HG03196 (cell line): ENCODE results near the gene TRAPPC4.
"Not testable (repeated sequence)": the region's sequence is repeated elsewhere in the genome, so short reads cannot be mapped to it uniquely, and the experiment has no call there.

ENCODE experiments used
- ATAC-seq: cut with Tn5 transposase; IDR thresholded peaks from one replicate; pipeline ENCODE4 v1.9.1; 2021; ENCODE audit not compliant: unreplicated experiment

Gene TRAPPC4

GRCh38 chr11:119030329-119031047, 11.9 kb downstream of the TRAPPC4 start, which contains the start of gene SLC37A4:
Gene SLC37A4 (minus strand): TSS chr11:119030877.
- ATAC-seq = peak; percentile 90

- no peak for ATAC-seq
Measured at GRCh38 chr11:119031912-119032280, 13.3 kb downstream of the TRAPPC4 start.

DNA sequence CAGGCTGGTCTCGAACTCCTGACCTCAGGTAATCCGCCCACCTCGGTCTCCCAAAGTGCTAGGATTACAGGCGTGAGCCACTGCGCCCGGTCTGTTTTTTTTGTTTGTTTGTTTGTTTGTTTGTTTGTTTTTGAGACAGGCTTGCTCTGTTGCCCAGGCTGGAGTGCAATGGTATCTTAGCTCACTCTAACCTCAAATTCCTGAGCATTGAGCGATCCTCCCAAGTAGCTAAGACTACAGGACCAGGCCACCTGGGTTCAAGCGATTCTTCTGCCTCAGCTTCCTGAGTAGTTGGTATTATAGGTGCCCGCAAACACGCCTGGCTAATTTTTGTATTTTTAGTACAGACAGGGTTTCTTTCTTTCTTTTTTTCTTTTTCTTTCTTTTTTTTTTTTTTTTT, 14.9 kb downstream of the TRAPPC4 start:
- ATAC-seq = not testable (repeated sequence)

DNA sequence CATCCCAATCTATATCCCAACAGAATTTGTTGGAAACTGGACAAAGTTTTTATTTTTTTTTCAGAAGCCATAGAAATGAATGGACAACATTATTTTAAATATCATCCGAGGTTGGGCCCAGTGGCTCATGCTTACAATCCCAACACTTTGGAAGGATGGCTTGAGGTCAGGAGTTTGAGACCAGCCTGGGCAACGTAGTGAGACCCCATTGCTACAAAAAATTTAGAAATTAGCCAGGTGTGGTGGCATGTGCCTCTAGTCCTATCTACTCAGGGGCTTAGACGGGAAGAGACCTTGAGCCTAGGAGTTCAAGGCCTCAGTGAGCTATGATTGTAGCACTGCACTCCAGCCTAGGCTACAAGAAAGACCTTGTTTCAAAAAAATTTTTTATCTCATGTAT, 16.2 kb downstream of the TRAPPC4 start:
- ATAC-seq = no peak

- ATAC-seq = no peak
Measured at GRCh38 chr11:119038884-119039283, 20.3 kb downstream of the TRAPPC4 start.

GRCh38 chr11:119039471-119039870, 20.9 kb downstream of the TRAPPC4 start:
- not testable (repeated sequence) for ATAC-seq

GRCh38 chr11:119041821-119042514, 23.4 kb downstream of the TRAPPC4 start:
- no peak for ATAC-seq

- no peak for ATAC-seq
Measured at GRCh38 chr11:119042927-119043326, 24.4 kb downstream of the TRAPPC4 start.

DNA sequence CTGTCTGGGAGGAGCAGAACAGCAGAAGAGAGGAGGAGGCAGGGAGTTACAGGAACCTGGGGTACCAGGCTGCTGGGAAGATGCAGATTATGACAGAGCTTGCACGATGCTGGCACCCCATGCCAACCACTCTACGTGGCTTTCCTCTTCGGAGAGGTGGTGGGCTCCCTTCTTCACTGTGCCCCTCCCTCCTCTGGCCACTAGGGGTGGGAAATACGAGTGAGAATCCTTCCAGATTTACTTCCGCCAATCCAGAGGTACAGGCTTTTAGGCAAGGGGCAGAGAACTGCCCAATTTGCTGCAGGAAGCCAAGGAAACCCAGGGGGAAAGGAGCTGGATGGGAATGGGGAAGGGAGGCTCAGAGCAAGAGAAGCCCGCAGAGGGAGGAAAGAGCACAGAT, 26.1 kb downstream of the TRAPPC4 start:
- ATAC-seq = no peak

GRCh38 chr11:119046489-119046888, 27.9 kb downstream of the TRAPPC4 start:
- ATAC-seq = no peak

GRCh38 chr11:119047205-119047604, 28.6 kb downstream of the TRAPPC4 start:
- no peak for ATAC-seq

DNA sequence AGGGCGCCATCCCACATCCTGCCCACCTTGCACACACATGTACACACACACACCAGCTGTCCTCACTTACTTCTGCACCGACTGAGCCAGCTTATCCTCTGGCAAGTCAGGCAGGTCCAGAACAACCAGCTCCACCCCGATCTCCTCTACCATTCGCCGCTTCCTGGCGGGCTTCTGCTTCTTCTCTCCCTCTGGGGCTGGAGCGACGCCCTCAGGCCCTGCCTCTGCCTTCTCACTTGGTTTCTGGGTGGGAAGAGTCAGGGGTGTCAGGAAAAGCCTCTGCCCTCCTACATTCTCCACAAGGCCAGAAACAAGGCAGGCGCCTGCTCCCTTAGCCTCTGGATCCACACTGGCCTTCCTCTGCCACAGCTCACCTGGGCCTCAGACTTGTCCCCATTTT, 30.1 kb downstream of the TRAPPC4 start:
- ATAC-seq = no peak

DNA sequence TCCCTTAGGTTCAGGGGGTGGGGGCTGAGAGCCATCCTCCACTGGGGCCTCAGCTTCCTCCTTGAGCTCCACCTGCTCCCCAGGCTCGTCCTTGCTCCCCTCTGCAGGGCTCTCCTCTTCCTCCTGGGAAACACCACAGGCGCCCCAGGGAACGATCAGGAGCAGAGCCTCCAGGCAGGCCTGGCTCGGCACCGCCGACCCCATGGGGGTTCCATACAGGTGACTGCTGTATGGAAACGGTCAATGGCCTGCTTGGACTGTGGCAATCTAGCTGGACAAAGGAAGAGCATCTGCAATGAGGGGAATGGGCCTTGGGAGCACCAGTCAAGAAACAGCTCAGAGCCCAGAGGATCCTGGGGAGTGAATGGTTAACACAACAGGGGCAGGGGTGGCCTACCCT, 30.5 kb downstream of the TRAPPC4 start:
- ATAC-seq = no peak

- ATAC-seq = peak; percentile 38
Measured at GRCh38 chr11:119051440-119052162, 33.0 kb downstream of the TRAPPC4 start.

DNA sequence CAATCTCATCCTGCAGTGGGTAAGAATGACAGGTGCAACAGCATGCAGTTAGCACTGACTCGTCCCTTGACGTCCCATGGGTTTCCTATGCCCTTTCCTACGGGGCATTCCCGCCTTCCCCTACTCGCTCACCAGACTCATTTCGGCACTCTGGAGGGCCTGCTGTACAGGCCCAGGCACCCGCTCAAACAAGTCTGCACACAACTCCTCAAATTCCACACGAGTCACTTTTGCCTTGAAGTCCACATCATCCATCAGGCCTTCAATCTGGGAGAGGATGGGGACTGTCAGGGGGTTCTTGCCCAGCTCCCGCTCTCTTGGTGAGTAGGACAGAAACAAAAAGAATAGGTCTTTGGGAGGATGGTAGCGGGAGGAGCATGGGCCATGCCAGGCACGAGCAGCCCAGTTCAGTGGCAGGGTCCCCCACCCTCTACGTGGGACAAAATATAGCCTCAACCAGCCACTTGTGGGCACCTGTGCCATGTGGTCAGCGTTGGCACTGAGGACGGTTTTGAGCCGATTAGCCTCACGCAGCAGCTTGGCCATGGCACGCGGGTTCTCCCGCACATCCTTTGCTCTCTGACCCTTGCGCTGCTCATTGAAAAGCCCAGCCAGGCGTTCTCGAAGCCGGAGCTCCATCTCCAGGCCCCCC, 33.7 kb downstream of the TRAPPC4 start:
- no peak for ATAC-seq

- no peak for ATAC-seq
Measured at GRCh38 chr11:119054418-119054817, 35.9 kb downstream of the TRAPPC4 start.

DNA sequence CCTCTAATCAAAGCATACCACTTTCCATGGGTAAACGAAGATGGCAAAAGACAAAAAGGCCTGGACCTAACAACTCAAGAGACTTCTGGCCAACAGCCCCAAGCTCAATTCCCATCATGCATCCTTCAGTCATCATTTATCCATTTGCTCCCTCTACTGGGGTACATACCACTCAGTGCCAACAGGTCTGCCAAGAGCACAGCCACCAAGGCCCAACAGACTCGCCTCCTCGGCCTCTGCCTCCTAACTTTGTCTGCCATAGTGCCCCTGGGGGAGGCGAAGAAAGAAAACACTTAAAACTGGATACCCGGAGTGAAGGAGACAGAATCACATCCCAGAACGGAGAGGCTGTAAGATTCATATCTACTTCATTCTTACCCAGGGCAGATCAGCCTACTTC, 37.3 kb downstream of the TRAPPC4 start:
- no peak for ATAC-seq

DNA sequence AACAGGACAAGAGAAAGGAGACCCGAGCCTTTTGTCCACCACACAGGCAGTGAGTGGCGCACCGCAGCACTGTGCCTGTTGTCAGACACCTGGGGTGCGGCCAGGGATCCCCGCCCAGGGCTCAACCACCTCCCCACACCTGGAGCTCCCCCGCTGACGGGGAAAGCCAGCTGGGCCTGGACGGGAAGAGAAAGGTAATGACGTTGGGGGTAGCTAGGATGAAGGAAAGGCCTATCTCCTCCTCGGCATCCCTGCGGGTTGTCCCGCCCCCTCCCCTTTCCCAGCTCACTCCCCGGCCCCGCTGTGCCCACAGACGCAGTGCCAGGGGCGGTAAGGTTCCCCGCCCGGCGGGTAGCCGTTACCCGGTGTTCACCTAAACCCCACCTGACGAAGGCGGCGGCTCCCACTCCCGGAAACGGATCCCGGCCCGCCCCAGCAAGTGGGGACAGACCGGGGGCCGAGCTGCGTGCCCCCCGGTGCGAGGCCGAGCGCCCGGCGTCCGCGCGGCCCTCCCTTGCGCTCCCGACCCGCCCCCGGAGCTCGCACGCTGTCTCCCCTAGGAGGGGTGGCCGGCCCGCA, 37.9 kb downstream of the TRAPPC4 start:
- no peak for ATAC-seq

DNA sequence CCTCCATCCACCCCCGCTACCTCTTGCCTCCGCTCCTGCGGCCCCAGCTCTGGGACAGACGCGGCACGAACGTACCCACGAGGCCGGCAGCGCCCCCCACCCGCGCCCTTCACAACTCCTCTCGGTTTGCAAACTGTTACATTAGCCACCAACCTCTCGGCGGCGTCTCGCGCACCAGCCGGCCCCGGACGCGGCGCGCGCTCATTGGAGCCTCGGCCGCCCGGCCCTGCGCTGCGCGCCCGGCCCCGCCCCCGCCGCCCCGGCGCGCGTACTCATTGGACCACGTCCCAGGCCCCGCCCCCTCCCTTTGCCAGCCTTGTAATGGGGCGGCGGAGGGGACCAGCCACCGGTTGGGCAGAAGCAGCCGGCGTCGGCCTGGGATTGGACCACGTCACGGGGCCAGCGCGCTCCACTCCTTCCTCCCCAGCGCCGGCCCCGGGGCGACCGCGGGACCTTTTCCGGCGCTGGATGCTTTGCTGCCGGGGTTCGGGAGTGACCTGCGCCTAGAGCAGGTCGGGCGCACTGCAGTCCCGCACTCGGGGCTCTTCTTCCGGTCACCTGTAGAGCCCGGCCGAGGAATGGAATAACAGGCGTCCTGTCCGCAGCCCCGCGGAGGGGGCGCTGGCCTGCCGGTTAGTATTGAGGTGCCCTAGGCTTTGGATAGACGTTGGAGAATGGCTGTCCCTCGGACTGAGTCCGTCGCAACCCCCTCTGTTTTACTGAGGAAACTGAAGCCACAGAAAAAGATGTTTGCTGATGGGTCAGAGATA, 38.6 kb downstream of the TRAPPC4 start, which contains the start of gene HYOU1:
Gene HYOU1, minus strand, starts transcription at position 206 of the 770 bp plus-strand sequence. CDS start 1,045 bp downstream, outside the sequence.
- peak; percentile 86 for ATAC-seq

GRCh38 chr11:119059128-119059527, 40.6 kb downstream of the TRAPPC4 start:
- not testable (repeated sequence) for ATAC-seq
